ENCODE results near the gene DAO.

DAO gene

DNA sequence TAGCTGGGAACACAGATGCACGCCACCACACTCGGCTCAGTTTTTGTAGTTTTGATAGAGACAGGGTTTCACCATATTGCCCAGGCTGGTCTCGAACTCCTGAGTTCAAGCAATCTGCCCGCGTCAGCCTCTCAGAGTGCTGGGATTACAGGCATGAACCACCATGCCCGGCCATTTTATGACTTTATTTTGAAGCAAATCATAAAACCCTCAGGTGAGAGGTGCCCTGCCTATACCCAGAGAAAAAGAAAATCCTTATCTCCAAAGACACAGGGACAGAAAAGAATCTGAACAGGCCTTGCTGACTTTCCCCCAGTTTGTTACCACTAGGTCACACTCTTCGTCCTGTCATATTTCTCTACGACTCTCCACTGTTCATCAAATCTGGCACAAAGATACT, 48.8 kb downstream of the DAO start:
- DNase-seq, result no peak

- DNase-seq, result no peak
Observed at GRCh38 chr12:108930155-108930554, 50.3 kb downstream of the DAO start.

- DNase-seq, result no peak
Observed at GRCh38 chr12:108930756-108931155, 50.9 kb downstream of the DAO start.

- no peak for DNase-seq
Observed at GRCh38 chr12:108933949-108934348, 54.1 kb downstream of the DAO start.

- DNase-seq, result no peak
Observed at GRCh38 chr12:108935159-108935763, 55.4 kb downstream of the DAO start.

DNA sequence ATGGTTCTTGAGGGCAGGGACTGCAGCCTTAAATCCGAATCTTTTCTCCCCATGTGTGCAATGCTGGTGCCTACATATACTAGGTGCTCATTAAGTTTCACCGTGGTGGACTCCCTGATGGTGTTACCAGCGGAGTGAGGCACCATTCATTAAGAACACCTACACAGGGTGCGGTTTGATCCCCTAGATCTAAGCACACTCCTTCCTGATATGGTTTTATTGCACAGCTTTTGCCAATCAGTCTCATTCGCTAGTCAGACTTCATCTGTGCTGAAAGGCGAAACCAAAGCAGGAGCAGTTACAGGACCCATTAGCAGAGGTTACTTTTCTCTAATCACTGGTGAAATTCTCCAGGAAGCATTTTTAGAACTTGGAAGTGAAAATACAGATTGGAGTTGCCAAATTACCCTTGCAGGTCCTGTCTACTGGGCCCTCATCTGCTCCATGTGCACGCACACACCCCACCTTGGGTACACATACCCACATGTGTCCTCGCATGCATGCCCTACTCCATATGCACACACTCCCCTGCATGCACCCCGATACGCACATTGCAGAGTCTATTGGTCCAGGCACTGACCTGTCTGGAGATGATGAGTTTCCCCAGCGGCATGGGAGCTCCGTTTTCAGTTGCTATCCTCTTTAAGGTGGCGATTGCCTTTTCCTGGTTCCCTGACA, 58.5 kb downstream of the DAO start:
- DNase-seq, result no peak

DNA sequence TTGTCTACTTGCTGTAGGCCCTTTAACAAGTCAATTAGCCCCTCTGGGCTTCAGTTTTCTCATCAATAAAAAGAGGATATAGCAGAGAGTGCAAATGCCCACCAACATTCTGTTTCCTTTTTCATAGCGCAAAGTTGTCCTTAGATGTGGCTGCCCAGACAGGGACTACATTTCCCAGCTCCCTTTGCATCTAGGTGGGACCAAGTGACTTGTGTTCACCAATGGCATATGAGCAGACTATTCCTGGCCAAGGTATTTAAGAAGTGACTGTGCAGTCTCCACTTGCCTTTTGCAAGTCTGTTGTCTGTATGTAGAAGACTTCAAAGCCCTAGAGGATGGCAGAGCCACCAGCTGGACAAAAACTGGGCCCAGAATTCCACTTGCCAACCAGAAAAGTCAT, 59.7 kb downstream of the DAO start:
- DNase-seq, result no peak

GRCh38 chr12:108940138-108940537, 60.2 kb downstream of the DAO start:
- no peak for DNase-seq

GRCh38 chr12:108947097-108947496, 67.2 kb downstream of the DAO start:
- no peak for DNase-seq

- DNase-seq, result no peak
Observed at GRCh38 chr12:108948367-108948766, 68.5 kb downstream of the DAO start.

DNA sequence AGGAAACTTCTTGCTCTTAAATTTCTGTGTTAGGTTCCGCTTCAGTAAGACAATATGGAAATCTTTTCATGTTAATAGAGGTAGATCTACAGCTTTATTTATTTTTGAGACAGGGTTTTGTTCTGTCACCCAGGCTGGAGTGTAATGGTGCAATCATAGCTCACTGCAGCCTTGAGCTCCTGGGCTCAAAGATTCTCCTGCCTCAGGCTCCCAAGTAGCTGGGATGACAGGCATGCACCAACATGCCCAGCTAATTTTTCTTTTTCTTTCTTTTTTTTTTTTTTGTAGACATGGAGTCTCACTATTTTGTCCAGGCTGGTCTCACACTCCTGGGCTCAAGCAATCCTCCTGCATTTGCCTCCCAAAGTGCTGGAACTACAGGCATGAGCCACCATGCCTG, 70.1 kb downstream of the DAO start:
- no peak for DNase-seq

Data from stimulated activated CD4-positive, alpha-beta T cell treated with anti-CD3 and anti-CD28 coated beads, Interleukin-4, amount 100 ng/mL, for 24 hours (primary cell).